ENCODE measurements around the gene GGA1.

GGA1 gene, protein sequence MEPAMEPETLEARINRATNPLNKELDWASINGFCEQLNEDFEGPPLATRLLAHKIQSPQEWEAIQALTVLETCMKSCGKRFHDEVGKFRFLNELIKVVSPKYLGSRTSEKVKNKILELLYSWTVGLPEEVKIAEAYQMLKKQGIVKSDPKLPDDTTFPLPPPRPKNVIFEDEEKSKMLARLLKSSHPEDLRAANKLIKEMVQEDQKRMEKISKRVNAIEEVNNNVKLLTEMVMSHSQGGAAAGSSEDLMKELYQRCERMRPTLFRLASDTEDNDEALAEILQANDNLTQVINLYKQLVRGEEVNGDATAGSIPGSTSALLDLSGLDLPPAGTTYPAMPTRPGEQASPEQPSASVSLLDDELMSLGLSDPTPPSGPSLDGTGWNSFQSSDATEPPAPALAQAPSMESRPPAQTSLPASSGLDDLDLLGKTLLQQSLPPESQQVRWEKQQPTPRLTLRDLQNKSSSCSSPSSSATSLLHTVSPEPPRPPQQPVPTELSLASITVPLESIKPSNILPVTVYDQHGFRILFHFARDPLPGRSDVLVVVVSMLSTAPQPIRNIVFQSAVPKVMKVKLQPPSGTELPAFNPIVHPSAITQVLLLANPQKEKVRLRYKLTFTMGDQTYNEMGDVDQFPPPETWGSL

DNA sequence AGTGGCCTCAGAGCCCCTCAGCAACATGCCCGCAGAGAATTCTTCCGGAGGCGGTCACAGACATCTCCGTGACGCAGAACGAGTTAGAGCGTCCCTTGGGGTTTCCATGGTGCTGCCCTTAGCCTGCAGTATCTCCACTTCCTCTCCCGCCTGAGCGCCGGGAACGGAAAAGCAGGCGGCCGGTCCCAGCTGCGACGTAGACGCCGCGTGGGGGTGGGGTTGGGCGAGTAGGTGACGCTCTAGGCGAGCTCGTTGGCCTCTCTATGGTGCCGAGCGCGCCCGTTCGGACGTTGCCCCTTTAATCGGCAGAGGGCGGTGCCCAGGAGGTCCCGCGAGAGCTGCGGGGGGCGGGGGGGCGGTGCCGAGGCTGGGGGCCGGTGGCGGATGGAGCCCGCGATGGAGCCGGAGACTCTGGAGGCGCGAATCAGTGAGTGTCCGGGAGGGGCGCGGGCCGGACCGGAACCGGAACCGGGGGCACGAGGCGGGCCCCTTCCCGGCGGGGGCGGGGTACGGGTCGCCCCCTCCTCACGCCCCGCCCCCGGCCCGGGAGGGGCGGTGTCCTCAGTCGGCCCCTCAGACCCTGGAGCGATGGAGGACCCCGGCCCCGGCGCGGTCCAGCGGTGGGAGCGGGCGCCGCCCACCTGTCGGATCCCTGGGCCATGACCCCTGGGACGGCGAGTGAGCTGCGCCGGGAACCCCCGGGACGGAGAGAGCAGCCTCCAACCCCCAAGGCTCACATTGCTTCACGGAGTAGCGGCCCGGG, at the start of gene GGA1:
TSS of gene GGA1 (plus strand) at position 358 of the 763 bp plus-strand sequence. CDS start at position 385, 27 bp downstream.
- DNase-seq: peak; percentile 88

DNA sequence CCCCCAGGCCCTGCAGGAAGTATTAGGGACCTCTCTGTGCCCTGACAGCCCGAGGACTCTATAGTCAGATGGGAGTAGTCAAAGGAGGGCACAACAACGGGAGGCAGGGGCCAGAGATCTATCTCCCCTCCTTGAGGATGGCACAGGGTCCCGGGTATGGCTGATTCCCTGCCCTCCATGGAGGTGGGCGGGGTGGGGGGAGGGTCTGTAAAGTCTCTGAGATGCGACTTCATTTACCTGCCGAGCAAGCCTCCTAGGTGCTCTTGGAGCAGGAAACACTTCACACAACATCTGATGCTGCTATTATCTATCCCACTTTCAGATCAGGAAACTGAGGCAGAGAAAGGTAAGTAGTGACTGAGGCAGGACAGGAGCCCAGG, 49.1 kb upstream of the GGA1 start:
- DNase-seq: no peak

DNA sequence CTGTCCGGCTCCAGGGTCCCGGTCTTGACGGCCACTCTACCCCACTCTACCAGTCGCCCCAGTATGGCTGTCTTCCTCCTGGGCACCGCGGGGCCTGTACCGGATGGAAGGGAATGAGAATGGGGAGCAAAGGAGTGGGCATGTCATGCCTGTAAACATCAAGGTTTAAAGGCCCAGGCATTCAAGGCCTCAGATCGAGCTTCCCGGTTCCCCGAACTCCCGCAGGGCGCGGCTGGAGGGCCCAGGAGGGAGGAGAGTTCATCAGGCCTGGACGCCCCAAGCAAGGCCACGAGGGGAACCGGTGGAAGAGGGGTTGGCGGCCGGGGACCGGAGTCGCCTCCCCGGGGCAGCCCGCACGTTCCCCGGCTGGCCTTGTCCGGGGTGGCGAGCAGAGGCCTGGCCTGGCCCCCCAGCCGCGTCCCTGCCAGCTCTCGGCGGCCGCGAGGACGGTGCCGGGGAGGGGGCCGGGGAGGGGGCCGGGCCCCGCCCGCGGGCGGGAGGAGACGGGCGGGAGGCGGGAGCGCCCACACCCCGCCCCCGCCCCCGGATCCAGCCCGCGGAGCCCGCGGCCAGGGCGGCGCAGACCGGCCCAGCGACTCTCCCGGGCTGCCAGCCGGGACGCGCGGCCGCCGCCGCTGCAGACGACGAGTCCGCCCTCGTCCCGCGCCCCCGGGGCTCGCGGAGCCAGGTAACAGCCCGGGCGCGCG, 48.6 kb upstream of the GGA1 start, which contains the start of gene CDC42EP1:
TSS of gene CDC42EP1 (plus strand) at position 580 of the 707 bp plus-strand sequence. CDS start 5,870 bp downstream, outside the sequence.
- no peak for DNase-seq

DNA sequence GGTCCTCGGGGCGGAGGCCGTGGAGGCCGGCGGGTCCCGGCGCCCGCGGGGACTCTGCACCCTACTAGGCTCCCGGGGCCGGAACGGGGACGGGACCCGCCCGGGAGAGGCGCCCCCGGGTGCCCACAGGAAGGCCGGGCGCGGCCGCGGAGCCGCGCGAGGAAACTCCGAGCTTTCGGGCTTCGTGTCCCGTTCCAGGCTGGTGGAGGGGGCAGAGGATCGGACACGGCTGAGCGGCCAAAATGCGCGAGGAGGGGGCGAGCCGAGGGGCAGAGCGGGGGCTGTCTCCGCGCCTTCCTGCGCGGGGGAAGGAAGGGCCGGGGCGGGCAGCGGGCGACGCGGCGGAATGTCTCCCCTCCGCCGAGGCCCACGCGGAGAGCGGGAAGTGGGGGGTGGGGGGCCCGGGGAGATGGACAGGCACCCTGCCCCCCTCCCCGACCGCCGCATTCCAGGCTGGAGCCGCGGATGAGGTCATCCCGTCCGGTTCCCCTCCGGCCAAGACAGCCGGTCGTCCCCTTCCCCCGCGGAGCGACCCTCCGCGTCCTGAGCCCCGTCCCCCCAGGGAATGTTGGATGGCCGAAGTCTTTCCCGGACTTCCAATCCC, 47.9 kb upstream of the GGA1 start:
- no peak for DNase-seq

DNA sequence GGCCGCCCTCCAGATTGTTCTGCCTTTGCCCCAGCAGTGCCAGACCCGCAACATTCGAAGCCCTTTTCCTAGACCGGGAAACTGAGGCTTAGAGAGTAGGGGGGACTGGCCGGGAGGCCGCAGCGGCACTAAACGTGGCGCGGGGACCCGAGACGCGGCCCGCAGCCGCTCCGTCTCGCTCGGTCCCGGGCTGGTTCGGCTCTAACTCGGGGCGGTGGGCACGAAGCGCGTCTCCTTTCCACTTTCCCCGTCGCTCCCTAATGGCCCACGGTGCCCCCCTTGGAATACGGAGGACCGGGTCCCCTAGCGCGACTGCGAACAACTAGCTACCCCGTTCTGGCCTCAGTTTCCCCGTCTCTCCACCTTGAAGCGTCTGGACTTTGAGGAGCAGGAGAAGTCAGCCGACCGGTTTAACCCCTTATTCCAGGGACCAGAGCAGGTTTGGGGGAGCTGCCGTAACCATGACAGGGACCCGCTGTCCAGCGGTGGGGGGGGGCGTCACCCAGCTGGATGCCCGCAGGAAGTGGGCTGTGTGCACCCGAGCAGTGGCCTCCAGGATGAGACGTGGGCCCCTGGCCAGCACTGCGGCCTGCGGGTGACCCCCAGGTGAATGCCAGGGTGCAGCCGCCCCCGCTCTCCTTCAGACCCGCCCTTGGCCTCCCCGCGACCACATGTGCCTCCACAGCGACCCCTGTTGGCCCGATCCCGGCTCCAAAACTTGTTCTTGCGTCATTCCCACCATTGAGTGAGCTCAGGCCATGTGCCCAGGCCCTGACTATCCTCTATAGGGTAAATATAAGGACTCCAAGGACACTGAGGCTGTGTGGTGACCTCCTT, 47.2 kb upstream of the GGA1 start:
- no peak for DNase-seq

DNA sequence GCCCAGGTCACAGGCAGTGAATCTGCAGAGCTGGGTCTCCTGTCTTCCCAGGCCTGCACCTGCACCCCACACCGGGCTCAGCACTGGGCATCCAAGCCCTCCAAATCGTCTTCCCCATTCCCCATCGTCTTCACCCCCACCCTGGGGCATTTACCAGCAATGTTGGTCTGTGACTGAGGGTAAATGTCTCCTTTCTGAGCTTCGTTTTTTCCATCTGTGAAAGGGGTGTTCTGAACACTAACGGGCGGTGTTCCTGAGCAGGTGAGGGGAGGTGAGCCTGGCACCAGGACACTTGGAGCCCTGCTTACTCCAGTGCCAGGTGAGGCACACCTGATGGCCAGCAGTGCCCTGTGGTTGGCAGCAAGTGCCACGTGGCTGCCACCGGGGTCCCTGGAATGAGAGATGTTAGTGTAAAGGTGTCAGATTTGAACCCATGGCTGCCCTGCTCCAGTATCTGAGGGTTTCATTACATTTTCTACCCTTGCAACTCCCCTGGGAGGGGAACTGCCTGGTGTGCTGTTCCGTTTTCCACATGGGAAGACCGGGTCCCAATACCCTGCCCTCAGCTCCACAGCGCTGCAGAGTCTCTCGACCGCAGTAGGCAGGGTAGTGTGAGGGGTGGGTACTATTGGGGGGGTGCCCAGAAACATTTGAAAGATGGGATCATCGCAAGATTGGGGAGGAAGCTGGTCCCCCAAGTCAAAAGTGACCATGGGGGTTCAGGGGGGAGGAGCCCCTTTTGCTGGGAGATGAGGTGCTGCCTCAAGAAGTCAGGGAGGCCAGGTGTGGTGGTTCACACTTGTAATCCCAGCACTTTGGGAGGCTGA, 46.4 kb upstream of the GGA1 start:
- no peak for DNase-seq

DNA sequence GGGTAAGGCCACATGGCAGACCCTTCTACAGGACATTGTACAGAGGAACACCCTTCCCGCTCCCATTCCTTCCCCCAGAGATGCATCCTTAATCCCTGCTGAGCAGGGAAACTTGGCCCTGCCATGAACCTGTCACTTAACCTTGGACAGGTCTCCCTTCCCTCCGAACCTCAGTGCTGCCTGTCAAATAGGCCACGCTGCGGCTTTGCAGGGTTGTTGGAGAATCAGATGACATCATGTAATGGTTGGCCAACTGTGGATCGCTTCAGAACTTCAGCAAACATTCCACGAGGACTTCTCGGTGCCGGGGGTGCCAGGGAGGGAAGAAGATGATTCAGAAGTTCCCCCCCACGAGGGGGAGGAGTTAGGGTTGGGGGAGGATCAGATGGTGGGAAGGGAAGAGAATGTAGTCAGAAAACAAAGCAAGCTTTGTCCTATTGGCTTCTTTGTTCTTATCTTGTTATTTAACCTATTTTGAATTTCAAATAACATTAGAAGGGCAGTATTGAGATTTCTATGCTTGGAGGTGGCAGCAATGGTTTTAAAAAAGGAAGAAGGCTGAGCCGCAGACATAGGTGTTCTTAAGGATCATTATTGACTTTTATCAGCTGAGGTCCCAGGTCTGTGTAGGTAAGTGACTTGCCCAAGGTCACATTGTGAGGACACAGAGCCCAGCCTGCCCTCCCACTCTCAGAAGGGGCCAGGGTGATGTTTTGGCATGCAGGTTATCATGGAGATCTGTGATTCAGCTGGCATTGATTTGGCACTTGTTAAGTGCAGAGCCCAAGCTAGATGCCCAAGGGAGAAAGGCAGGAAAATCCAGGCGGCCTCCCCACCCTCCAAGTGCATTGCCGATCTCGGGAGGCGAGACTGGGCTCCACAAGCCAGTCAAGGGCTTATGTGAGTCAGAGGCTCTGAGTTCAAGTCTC, 45.2 kb upstream of the GGA1 start:
- no peak for DNase-seq

DNA sequence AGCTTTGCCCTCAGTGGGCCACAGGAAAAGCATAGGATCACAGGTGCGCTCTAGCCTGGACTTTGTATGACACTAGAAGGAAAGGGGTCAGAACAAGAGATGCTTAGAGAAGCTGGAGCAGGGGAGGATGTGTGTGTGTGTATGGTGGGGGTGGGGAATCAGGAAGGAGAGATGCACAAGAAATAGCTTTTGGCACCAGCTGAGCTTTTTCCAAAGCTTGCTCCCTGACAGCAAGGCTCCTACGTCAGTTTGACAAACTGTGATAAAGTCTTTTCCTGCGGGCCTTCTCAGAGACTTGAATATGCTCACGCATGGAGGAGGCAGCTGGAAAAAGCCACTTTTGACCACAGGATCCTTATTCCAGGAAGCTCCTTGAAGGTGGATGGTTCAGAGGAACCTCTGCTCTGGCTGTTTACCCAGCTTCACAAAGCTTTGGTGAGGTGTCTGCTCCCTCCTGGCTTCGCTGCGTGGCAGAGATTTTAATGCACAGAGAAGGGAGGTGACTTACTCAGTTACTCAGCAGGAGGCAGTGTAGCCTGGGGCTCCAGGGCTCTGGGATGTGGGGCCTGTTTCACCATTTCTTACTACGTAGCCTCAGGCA, 44.4 kb upstream of the GGA1 start:
- DNase-seq: no peak

DNA sequence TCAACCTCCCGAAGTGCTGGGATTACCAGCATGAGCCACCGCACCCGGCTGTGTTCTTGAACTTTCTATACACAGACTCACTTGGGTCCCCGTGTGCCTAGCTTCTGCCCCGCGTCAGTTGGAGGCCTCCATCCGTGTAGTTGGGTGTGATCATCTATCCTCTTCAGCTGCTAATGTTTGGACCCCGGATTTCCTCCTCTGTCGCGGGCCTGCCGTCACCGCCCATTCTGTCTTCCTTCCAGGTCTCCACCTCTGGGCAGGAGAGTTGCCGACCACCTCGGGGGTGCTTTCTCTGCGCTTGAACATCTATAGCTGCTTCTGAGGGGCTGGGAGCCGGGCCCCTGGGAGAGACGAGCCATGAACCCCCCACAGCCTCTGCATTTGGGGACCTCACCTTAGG, 42.8 kb upstream of the GGA1 start:
- DNase-seq: no peak

DNA sequence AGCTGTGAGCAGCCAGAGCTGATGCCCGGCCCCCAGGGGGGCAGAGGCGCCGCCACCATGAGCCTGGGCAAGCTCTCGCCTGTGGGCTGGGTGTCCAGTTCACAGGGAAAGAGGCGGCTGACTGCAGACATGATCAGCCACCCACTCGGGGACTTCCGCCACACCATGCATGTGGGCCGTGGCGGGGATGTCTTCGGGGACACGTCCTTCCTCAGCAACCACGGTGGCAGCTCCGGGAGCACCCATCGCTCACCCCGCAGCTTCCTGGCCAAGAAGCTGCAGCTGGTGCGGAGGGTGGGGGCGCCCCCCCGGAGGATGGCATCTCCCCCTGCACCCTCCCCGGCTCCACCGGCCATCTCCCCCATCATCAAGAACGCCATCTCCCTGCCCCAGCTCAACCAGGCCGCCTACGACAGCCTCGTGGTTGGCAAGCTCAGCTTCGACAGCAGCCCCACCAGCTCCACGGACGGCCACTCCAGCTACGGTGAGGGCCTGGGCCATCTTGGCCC, 42.3 kb upstream of the GGA1 start:
- DNase-seq: no peak

DNA sequence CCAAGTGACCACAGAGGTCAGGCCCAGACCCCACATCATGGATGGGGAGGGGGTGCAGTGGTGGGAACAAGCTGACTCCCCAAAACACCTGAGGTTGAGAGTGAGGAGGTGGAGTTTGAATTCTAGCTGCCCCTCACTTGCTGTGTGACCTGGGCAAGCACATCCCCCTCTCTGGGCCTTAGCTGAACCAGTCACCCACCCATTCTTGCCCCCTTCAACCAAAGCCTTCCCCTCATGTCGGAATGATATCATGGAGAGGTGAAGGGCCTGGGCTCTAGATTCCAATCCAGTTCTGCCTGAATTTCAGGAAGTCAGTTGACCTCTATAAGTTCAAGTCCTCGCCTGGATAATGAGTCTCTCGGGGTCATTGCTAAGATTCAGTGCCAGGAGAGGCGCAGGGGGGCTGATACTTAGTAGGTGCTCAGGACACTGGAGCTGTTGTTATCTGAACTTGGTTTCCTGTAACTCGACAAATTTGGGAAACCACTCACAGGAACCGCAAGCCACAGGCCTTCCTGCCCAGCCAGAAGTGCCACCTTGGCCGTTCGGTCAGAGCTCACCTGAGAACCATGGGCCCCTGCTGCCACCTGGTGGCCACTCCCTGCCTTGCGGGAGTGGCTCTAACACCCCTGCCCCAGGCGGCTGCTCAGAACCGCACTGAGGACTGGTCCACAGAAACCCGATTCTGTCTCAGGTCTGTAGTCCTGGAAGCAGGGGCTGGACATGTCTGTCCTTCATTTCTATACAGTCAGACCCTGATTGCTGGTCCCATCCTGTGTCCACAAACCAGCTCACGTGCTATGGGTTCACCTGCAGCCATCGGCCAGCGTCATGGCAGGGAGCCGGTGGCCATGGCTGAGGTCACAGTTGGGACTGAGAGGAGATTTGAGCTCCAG, 41.5 kb upstream of the GGA1 start:
- peak; percentile 4 for DNase-seq

DNA sequence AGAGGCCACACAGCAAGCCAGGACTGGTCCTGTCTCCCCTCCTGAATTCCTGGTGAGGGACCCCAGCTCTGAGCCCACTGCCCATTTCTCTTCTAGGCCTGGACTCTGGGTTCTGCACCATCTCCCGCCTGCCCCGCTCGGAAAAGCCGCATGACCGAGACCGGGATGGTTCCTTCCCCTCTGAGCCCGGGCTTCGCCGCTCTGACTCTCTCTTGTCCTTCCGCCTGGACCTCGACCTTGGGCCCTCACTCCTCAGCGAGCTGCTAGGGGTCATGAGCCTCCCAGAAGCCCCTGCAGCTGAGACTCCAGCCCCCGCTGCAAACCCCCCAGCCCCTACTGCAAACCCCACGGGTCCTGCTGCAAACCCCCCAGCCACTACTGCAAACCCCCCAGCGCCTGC, 40.6 kb upstream of the GGA1 start:
- DNase-seq: no peak

DNA sequence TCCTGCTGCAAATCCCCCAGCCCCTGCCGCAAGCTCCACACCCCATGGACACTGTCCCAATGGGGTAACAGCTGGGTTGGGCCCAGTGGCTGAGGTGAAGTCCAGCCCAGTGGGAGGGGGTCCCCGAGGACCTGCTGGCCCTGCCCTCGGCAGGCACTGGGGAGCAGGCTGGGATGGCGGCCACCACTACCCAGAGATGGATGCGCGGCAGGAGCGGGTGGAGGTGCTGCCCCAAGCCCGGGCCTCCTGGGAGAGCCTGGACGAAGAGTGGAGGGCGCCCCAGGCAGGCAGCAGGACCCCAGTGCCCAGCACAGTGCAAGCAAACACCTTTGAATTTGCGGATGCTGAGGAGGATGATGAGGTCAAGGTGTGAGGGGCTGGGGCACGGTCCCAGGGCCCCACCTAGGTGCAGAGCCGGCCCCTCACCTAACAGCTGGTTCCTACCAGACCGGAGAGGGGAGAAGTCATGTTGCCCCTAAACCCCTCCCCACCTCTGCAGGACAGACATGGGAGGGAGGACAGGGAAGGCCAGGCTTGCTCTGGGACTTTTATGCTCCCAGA, 40.1 kb upstream of the GGA1 start:
- no peak for DNase-seq

DNA sequence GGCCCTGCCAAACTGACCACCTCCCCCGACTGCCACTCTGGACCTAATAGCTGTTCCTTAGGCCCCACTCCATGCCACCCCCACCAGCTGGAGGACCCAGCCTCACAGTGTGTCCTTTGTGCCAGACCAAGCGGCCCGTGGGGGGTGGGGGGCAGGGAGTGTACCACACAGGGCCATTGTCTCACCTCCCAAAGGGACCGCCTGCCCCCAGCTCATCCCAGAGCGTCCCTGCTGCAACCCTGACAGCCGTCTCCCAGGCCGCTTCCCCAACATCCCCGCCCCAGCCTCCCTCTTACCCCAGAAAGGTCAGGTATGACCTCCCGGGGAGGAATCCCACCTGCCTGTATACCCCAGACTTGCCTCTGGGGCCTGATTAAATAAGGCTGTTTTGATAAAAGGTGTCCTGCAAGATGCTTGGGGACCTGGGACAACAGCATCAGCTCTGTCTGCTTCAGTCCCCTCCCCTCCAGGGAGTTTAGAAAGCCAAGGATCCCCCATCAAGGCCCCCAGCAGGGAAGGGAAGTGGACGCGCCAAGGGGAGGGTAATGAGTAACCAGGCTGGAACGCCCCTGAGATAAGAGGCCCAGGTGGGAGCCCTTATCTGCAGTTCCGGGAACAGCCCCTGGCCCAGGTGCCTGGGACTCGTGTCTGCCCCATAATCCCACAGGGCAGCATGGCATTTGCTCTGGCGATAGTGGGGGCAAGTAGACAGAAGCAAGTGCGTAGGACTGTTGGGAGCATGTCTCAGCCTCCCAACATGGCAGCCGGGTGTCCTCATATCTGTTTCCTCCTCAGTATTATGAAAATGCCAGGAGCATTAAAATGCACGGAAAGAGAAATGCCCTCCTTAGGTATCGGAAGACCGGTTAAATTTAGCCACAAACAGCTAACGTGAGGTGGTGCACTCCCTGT, 39.4 kb upstream of the GGA1 start:
- no peak for DNase-seq

DNA sequence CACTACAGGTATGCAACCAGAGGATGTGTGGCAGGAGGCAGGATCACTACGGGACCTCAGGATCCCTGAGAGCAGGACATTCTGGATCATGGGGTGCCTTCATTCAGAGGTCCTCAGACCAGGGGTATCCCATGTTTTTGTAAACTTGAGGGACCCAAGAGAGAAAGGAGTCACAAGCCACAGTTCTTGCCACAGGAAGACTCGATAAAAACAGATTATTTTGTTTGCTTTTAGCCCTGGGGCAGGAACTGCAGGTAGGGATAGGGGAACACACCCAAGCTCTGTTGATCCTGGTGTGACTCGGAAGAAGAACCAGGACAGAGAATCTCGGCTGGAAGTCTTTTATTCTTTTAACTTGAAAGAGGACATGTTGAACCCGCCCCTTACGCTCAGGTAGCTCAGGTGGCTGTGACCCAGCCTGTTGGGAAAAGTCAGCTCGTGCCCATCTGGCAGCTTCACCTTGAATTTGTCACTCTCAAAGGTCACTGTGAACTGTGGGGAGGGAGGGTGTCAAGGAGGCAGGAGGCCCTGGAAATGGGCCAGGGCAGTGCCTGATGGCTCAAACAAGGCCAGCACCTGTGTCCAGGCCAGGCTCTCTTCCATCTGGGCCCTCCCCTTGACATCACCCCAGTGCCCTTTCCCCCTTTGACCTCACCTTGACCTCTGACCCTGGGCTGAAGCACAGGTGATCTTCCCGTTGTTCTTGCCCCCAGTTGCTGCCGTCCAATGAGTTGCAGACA, 38.5 kb upstream of the GGA1 start:
- no peak for DNase-seq

DNA sequence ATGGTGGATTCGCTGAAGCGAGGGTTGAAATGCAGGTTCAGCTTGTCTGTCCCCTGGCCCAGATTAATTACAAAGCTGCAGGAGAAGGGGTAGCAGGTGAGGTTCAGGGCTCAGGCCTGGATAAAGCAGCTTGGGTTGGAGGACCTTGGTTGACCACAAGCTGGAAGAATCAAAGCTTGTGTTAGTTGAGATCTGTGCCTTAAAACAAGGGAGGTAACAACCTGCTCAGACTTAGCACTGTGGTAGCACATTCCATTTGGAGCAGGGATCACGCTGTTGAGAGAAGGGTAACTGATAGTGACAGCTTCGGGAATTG, 38.0 kb upstream of the GGA1 start:
- no peak for DNase-seq

Measured in NCI-H774 (cell line).